K562 (cell line): ENCODE results near the gene TMEM139. TPM values are rescaled to one million over a fixed set of nuclear protein-coding genes. Genes with fewer than 3 reads are reported as not detected.

Source experiments
- ATAC-seq: fragments of 200-7000 bp; cut with Tn5 transposase; 3 replicates; pipeline ENCODE4 v1.9.1; 2020; ENCODE audit warnings: moderate library complexity
- BruUV-seq: library from RNA; stranded (reverse); fragments of 400-500 nt; replicated peaks from 2 replicates; lab custom pipeline; 2021; lab: Mats Ljungman, UMichigan
- CTCF ChIA-PET: fragments of 300-600 bp; formaldehyde crosslinking; extraction: SDS; loops from one replicate; lab custom pipeline; 2021; ENCODE audit warnings: low intra/inter-chr PET ratio; lab: Yijun Ruan, JAX
- POLR2A ChIA-PET: fragments of 300-600, 350-650 bp; sonication (Branson Sonifier 250); formaldehyde crosslinking; extraction: SDS; loops from one replicate; lab custom pipeline; 2021; ENCODE audit warnings: antibody characterized with exemption, inconsistent platforms; lab: Yijun Ruan, JAX
- DNase-seq, 4 experiments: peaks; one replicate each; pipeline versions ENCODE4 v3.0.0 to v3.0.0-alpha.2; 2011 to 2018; ENCODE audit warnings: low spot score in 3 of 4, mixed read lengths in 3 of 4; ENCODE audit errors: extremely low read depth in 1 of 4
- FAIRE-seq: peaks from 2 replicates; lab custom pipeline; 2011; peaks lifted over from hg19 to GRCh38; lab: Jason Lieb, UNC
- H2AFZ ChIP-seq: 2 replicates; pipeline ENCODE4 v1.6.0; 2011; ENCODE audit warnings: low read depth, low read length, control low read depth, inconsistent platforms
- H3K27ac ChIP-seq: fragments of 200-600 bp; 3 replicates; pipeline ENCODE4 v1.8.0; 2011; ENCODE audit warnings: low read depth, mild to moderate bottlenecking, control low read depth, inconsistent platforms, low read length, moderate library complexity, mixed read lengths; ENCODE audit errors: extremely low read depth
- H3K27me3 ChIP-seq, 2 experiments: fragments of 300-600 bp in 1 of 2; 2 replicates in 1 of 2; 3 replicates in 1 of 2; pipeline versions ENCODE4 v1.6.0 to v1.8.0; 2011; ENCODE audit warnings: inconsistent platforms in 2 of 2, low read length in 2 of 2, mild to moderate bottlenecking in 1 of 2, mixed read lengths in 1 of 2, moderate library complexity in 1 of 2; ENCODE audit not compliant: control insufficient read depth in 2 of 2, insufficient read depth in 2 of 2
- H3K36me3 ChIP-seq: fragments of 300-600 bp; 3 replicates; pipeline ENCODE4 v1.8.0; 2011; ENCODE audit warnings: mild to moderate bottlenecking, low read length, inconsistent platforms; ENCODE audit not compliant: control insufficient read depth, insufficient read depth
- H3K4me1 ChIP-seq, 2 experiments: fragments of 200-600 bp in 1 of 2; replicated peaks in 1 of 2; 2 replicates in 1 of 2; 3 replicates in 1 of 2; pipeline versions ENCODE4 v1.5.1 to v1.8.0; 2011; ENCODE audit warnings: inconsistent platforms in 2 of 2, low read length in 2 of 2, mild to moderate bottlenecking in 1 of 2, mixed read lengths in 1 of 2, moderate library complexity in 1 of 2; ENCODE audit not compliant: control insufficient read depth in 2 of 2, insufficient read depth in 2 of 2
- H3K4me2 ChIP-seq: 2 replicates; pipeline ENCODE4 v1.6.1; 2011; ENCODE audit warnings: low read length, control low read depth, inconsistent platforms, mixed read lengths; ENCODE audit not compliant: insufficient read depth
- H3K4me3 ChIP-seq: fragments of 200-600 bp; sonication (generic), shearing (Covaris generic); 2 replicates; pipeline ENCODE4 v1.5.1; 2016; ENCODE audit warnings: control low read depth, inconsistent platforms
- H3K79me2 ChIP-seq: fragments of 200-600 bp; 3 replicates; pipeline ENCODE4 v1.8.0; 2011; ENCODE audit warnings: low read length, inconsistent platforms; ENCODE audit not compliant: control insufficient read depth, insufficient read depth
- H3K9ac ChIP-seq, 2 experiments: 2 replicates each; pipeline versions ENCODE4 v1.6.0 to v1.6.1; 2011; ENCODE audit warnings: low read depth in 2 of 2, low read length in 2 of 2, control low read depth in 1 of 2, inconsistent platforms in 1 of 2, mild to moderate bottlenecking in 1 of 2, mixed read lengths in 1 of 2; ENCODE audit not compliant: insufficient read depth in 1 of 2
- H3K9me1 ChIP-seq: one replicate; pipeline ENCODE4 v1.6.0; 2011; ENCODE audit warnings: inconsistent platforms, mild to moderate bottlenecking, low read length, moderate library complexity; ENCODE audit not compliant: control insufficient read depth, insufficient read depth
- H3K9me3 ChIP-seq: replicated peaks from 2 replicates; pipeline ENCODE4 v1.5.1; 2011; ENCODE audit warnings: low read depth, low read length, inconsistent platforms; ENCODE audit not compliant: control insufficient read depth, insufficient read depth
- H4K20me1 ChIP-seq: replicated peaks from 2 replicates; pipeline ENCODE4 v1.6.1; 2011; ENCODE audit warnings: low read length, inconsistent platforms, mixed read lengths; ENCODE audit not compliant: control insufficient read depth, insufficient read depth
- CREB1 ChIP-seq, 2 experiments: sonication (generic) in 1 of 2; formaldehyde crosslinking in 1 of 2; IDR thresholded peaks; 2 replicates each; pipeline versions ENCODE4 v1.6.1 to v1.8.0; 2012 to 2022; ENCODE audit warnings: inconsistent platforms in 1 of 2, mild to moderate bottlenecking in 1 of 2, missing genetic modification reagents in 1 of 2, moderate library complexity in 1 of 2
- FOXA3 ChIP-seq, 2 experiments: fragments of 450-650 bp in 1 of 2; sonication (generic) in 1 of 2; formaldehyde crosslinking; IDR thresholded peaks in 1 of 2; conservative IDR thresholded peaks in 1 of 2; 2 replicates each; pipeline versions ENCODE4 v1.4.0 to v1.8.0; 2020 to 2022; ENCODE audit warnings: mild to moderate bottlenecking in 2 of 2, missing genetic modification reagents in 1 of 2
- HDAC6 ChIP-seq: IDR thresholded peaks from 2 replicates; pipeline ENCODE4 v1.6.1; 2012; ENCODE audit warnings: low read depth, mild to moderate bottlenecking, control low read depth, inconsistent platforms, low read length, moderate library complexity
- JUN ChIP-seq, 2 experiments: sonication (generic) in 1 of 2; formaldehyde crosslinking in 1 of 2; IDR thresholded peaks; 2 replicates each; pipeline versions ENCODE4 v1.6.1 to v1.8.0; 2012 to 2022; ENCODE audit warnings: borderline replicate concordance in 2 of 2, mild to moderate bottlenecking in 2 of 2, improper control_type of control experiment in 1 of 2, low read depth in 1 of 2, low read length in 1 of 2, missing genetic modification reagents in 1 of 2
- JUND ChIP-seq, 2 experiments: IDR thresholded peaks; 2 replicates in 1 of 2; 3 replicates in 1 of 2; pipeline ENCODE4 v1.6.1; 2011; ENCODE audit warnings: borderline replicate concordance in 2 of 2, low read depth in 2 of 2, low read length in 2 of 2, improper control_type of control experiment in 1 of 2, missing biosample characterization in 1 of 2, missing genetic modification characterization in 1 of 2, missing genetic modification reagents in 1 of 2
- MIER1 ChIP-seq: fragments of 450-650 bp; IDR thresholded peaks from 2 replicates; pipeline ENCODE4 v1.6.1; 2016; ENCODE audit warnings: antibody characterized with exemption, mild to moderate bottlenecking, low read depth
- NR2C2 ChIP-seq, 2 experiments: fragments of 200-800 bp in 1 of 2; sonication (Bioruptor generic) in 1 of 2; sonication (generic) in 1 of 2; formaldehyde crosslinking in 1 of 2; IDR thresholded peaks; 2 replicates each; pipeline versions ENCODE4 v1.6.1 to v1.8.0; 2016 to 2022; ENCODE audit warnings: mild to moderate bottlenecking in 1 of 2, missing compliant biosample characterization in 1 of 2, missing genetic modification characterization in 1 of 2, missing genetic modification reagents in 1 of 2
- PCBP2 ChIP-seq: fragments of 200-400 bp; formaldehyde crosslinking; IDR thresholded peaks from 2 replicates; pipeline ENCODE4 v1.6.1; 2018; ENCODE audit warnings: low read length, low read depth, mild to moderate bottlenecking, moderate library complexity; ENCODE audit not compliant: poor library complexity, severe bottlenecking
- TAL1 ChIP-seq: fragments of 450-650 bp; IDR thresholded peaks from 2 replicates; pipeline ENCODE4 v1.6.1; 2016; ENCODE audit warnings: mild to moderate bottlenecking
- TFAM ChIP-seq: fragments of 250-450 bp; sonication (Bioruptor Pico); conservative IDR thresholded peaks from 2 replicates; pipeline ENCODE4 v1.5.0; 2021; ENCODE audit warnings: mild to moderate bottlenecking, moderate library complexity
- ZBTB1 ChIP-seq: sonication (generic); formaldehyde crosslinking; IDR thresholded peaks from 2 replicates; pipeline ENCODE4 v1.8.1; 2023; ENCODE audit warnings: missing genetic modification reagents, low read depth, mild to moderate bottlenecking, borderline replicate concordance
- ZFX ChIP-seq: sonication (generic); formaldehyde crosslinking; IDR thresholded peaks from 2 replicates; pipeline ENCODE4 v1.8.0; 2022; ENCODE audit warnings: mild to moderate bottlenecking, missing genetic modification reagents, moderate library complexity
- ZNF133 ChIP-seq: fragments of 250-450 bp; sonication (Bioruptor Pico); IDR thresholded peaks from 2 replicates; pipeline ENCODE4 v1.4.0; 2020; ENCODE audit warnings: mild to moderate bottlenecking
- WGBS: fragments of 100-300 bp; shearing (Covaris generic); methylation state at CpG from one replicate; pipeline ENCODE4 v1.1.6; 2016; ENCODE audit warnings: low coverage, mixed read lengths; ENCODE audit not compliant: insufficient coverage; ENCODE audit errors: missing lambda C conversion rate; 5-methylcytosine and 5-hydroxymethylcytosine counted together
- in situ Hi-C: fragments of 300-500 bp; cut with MboI; formaldehyde crosslinking; loops from 4 replicates; pipeline ENCODE4 v1.15.0; 2018; ENCODE audit warnings: inconsistent platforms, mixed read lengths
- intact Hi-C: fragments of 100-400 bp; cut with micrococcal nuclease; formaldehyde crosslinking; loops from 2 replicates; pipeline ENCODE4 v1.14.2; 2022
- polyA plus RNA-seq, 8 experiments: library from polyadenylated mRNA; depleted of rRNA in 4 of 8; stranded (reverse) in 5 of 8; unstranded in 3 of 8; fragments of >200 nt; fragmentation: Nextera tagmentation in 2 of 8; fragmentation: Illumina TruSeq in 1 of 8; extraction: Ambion mirVana in 2 of 8; extraction: Trizol in 1 of 8; gene quantifications; 2 replicates each; pipeline versions ENCODE4 v1.2.1 to v1.2.3, GENCODE V29; 2011 to 2014; ENCODE audit warnings: inconsistent platforms in 1 of 8, missing spikeins in 1 of 8
- total RNA-seq, 7 experiments: library from RNA; depleted of rRNA in 6 of 7; stranded (reverse); fragments of >200 nt in 6 of 7; fragmentation: Illumina TruSeq in 2 of 7; extraction: Trizol in 2 of 7; gene quantifications; 2 replicates each; pipeline versions ENCODE4 v1.2.1 to v1.2.3, GENCODE V29; 2011 to 2021; ENCODE audit warnings: low replicate concordance in 1 of 7
- TF ChIP-seq, protein P1 (sequence below), 2 experiments: fragments of 450-650 bp; IDR thresholded peaks; 2 replicates each; pipeline ENCODE4 v1.6.1; 2016
- TF ChIP-seq, protein P2 (sequence below): fragments of 250-450 bp; sonication (Bioruptor Pico); IDR thresholded peaks from 2 replicates; pipeline ENCODE4 v1.5.0; 2020; ENCODE audit warnings: mild to moderate bottlenecking, borderline replicate concordance

The TMEM139 gene
- total and polyA plus RNA-seq, 9 of the 15 experiments (the other 6 are each of a cell fraction or from before 2014, with no cell fraction given), result 0.27 to 1.8 (median 0.79) TPM

GRCh38 chr7:143288836-143289235 lies 4.1 kb downstream of the TMEM139 start:
- Histone ChIP-seq H3K27me3 (no peaks in the 10 kb centered on the region), H3K79me2 (peaks cover 39% of the 10 kb centered on the region), H3K9ac (peak overlapping the region; percentile 91 to 96), H3K4me3 (peak overlapping the region; percentile 87), H3K9me3 (peaks cover 7% of the 10 kb centered on the region), H3K4me1 (peaks cover 24 to 28% of the 10 kb centered on the region in 2 experiments; a peak in 4 of 5 replicates), H2AFZ (peak overlapping the region; percentile 98), H3K27ac (peak overlapping the region; percentile 96), H4K20me1 (no peaks in the 10 kb centered on the region; the same call in 1 of the 2 replicates), H3K4me2 (peak overlapping the region; percentile 85), H3K36me3 (peaks cover 43% of the 10 kb centered on the region), H3K9me1 (peaks cover 4% of the 10 kb centered on the region)
- ATAC-seq (peak; percentile 4), DNase-seq (peak in 2 of 4 experiments; percentile 39 to 41), FAIRE-seq (peak; percentile 48)
- ChIA-PET POLR2A (interaction anchor here (0.6 to 1.7 kb wide), 5 partner anchors 8 to 69 kb away, joined by 3 to 8 read pairs (median 3); no protein-coding TSS in a partner anchor), CTCF (no interaction called here)
- in situ Hi-C loops (no loop called here), intact Hi-C loops (loop anchor here (1.0 kb wide), 1 partner anchor 26 kb away; the partner anchor contains the start of gene GSTK1)
- BruUV-seq, result TSS peak; percentile 57
- under 1% methylated on average over 11 of the region's 11 CpGs for whole genome bisulfite sequencing
- TF ChIP-seq, protein P1, sequence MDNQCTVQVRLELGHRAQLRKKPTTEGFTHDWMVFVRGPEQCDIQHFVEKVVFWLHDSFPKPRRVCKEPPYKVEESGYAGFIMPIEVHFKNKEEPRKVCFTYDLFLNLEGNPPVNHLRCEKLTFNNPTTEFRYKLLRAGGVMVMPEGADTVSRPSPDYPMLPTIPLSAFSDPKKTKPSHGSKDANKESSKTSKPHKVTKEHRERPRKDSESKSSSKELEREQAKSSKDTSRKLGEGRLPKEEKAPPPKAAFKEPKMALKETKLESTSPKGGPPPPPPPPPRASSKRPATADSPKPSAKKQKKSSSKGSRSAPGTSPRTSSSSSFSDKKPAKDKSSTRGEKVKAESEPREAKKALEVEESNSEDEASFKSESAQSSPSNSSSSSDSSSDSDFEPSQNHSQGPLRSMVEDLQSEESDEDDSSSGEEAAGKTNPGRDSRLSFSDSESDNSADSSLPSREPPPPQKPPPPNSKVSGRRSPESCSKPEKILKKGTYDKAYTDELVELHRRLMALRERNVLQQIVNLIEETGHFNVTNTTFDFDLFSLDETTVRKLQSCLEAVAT (IDR thresholded peaks at IDR 0.05), result peak in 1 of 2 experiments; percentile 27; a peak in 1 of 4 replicates
- TF ChIP-seq NR2C2 (CRISPR knock-in tag; IDR thresholded peaks at IDR 0.05) (no peak), NR2C2 (tag; IDR thresholded peaks at IDR 0.05) (peak; percentile 11; the same call in 1 of the 2 replicates), JUND (IDR thresholded peaks at IDR 0.05; ENCODE audit: borderline replicate concordance, low read depth, low read length) (no peak), JUND (tag; IDR thresholded peaks at IDR 0.05; ENCODE audit: borderline replicate concordance, low read depth, low read length) (no peak), TAL1 (0 out of 2 replicates have a peak, but pooled peaks have one; percentile 2), TFAM (CRISPR knock-in tag) (no peak), FOXA3 (CRISPR knock-in tag; conservative IDR thresholded peaks at IDR 0.05 in 1 of 2, IDR thresholded peaks at IDR 0.05 in 1 of 2) (0 out of 4 replicates have a peak, but pooled peaks of 1 of the 2 experiments have one; percentile 6), ZBTB1 (CRISPR knock-in tag) (0 out of 2 replicates have a peak, but pooled peaks have one; percentile 19), ZFX (peak; percentile 7; the same call in 1 of the 2 replicates), ZNF133 (no peak), JUN (IDR thresholded peaks at IDR 0.05; ENCODE audit: borderline replicate concordance, low read depth, low read length) (no peak), JUN (CRISPR knock-in tag; IDR thresholded peaks at IDR 0.05; ENCODE audit: borderline replicate concordance) (0 out of 2 replicates have a peak, but pooled peaks have one; percentile 8), PCBP2 (no peak), HDAC6 (no peak), CREB1 (IDR thresholded peaks at IDR 0.05) (0 out of 2 replicates have a peak, but pooled peaks have one; percentile 33), CREB1 (CRISPR knock-in tag; IDR thresholded peaks at IDR 0.05) (no peak), MIER1 (0 out of 2 replicates have a peak, but pooled peaks have one; percentile 16)
- TF ChIP-seq, protein P2, sequence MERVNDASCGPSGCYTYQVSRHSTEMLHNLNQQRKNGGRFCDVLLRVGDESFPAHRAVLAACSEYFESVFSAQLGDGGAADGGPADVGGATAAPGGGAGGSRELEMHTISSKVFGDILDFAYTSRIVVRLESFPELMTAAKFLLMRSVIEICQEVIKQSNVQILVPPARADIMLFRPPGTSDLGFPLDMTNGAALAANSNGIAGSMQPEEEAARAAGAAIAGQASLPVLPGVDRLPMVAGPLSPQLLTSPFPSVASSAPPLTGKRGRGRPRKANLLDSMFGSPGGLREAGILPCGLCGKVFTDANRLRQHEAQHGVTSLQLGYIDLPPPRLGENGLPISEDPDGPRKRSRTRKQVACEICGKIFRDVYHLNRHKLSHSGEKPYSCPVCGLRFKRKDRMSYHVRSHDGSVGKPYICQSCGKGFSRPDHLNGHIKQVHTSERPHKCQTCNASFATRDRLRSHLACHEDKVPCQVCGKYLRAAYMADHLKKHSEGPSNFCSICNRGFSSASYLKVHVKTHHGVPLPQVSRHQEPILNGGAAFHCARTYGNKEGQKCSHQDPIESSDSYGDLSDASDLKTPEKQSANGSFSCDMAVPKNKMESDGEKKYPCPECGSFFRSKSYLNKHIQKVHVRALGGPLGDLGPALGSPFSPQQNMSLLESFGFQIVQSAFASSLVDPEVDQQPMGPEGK, result 0 out of 2 replicates have a peak, but pooled peaks have one; percentile 41
